HFF-Myc (cell line): Measurements from ENCODE around the gene WDR49.
"Not testable (repeated sequence)": the region's sequence is repeated elsewhere in the genome, so short reads cannot be mapped to it uniquely, and the experiment has no call there.

Experiments used
- DNase-seq: peaks from one replicate; pipeline ENCODE4 v3.0.0-alpha.2; 2011; ENCODE audit warnings: low read depth; ENCODE audit errors: extremely low read depth
- H3K4me3 ChIP-seq: replicated peaks from 2 replicates; pipeline ENCODE4 v1.5.1; 2011; ENCODE audit warnings: low read depth, mild to moderate bottlenecking, control low read depth, low read length
- TF ChIP-seq, protein P1 (sequence below): IDR thresholded peaks from 2 replicates; pipeline ENCODE4 v1.5.1; 2012; ENCODE audit warnings: mild to moderate bottlenecking, low read depth, low read length, control low read depth; ENCODE audit errors: missing control alignments

Gene WDR49

DNA sequence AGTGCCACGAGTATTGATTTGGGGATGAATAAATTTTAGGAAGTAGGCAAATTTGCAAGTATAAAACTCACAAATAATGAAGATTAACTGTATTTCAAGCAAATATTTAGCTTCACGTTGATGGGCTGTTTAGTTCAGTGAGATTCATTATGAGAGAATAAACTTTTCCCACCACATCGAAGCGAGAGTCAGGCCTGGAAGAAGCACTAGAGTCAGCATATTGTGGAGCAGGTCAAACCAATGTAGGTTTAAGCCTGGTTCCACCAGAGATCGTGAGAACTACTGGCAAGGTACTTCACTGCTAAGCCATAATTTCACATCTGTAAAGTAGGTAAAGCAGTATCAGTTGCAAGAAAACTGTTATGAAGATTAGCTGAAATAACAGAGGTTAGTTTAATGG lies 22.3 kb downstream of the WDR49 start:
- TF ChIP-seq, protein P1, sequence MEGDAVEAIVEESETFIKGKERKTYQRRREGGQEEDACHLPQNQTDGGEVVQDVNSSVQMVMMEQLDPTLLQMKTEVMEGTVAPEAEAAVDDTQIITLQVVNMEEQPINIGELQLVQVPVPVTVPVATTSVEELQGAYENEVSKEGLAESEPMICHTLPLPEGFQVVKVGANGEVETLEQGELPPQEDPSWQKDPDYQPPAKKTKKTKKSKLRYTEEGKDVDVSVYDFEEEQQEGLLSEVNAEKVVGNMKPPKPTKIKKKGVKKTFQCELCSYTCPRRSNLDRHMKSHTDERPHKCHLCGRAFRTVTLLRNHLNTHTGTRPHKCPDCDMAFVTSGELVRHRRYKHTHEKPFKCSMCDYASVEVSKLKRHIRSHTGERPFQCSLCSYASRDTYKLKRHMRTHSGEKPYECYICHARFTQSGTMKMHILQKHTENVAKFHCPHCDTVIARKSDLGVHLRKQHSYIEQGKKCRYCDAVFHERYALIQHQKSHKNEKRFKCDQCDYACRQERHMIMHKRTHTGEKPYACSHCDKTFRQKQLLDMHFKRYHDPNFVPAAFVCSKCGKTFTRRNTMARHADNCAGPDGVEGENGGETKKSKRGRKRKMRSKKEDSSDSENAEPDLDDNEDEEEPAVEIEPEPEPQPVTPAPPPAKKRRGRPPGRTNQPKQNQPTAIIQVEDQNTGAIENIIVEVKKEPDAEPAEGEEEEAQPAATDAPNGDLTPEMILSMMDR: no peak
- H3K4me3 ChIP-seq: no peak overlapping the region
- no peak for DNase-seq

- TF ChIP-seq, protein P1: no peak
- DNase-seq: no peak
- no peak overlapping the region for H3K4me3 ChIP-seq
These were observed 27.3 kb downstream of the WDR49 start for GRCh38 chr3:167626490-167626889.

- DNase-seq: no peak
- TF ChIP-seq, protein P1: no peak
- H3K4me3 ChIP-seq: no peak overlapping the region
These were observed 38.7 kb downstream of the WDR49 start for GRCh38 chr3:167615030-167615429.

- not testable (repeated sequence) for DNase-seq, H3K4me3 ChIP-seq
These were observed 39.5 kb downstream of the WDR49 start for GRCh38 chr3:167614196-167614595.

GRCh38 chr3:167611718-167612117 lies 42.0 kb downstream of the WDR49 start:
- DNase-seq: no peak
- TF ChIP-seq, protein P1: no peak
- H3K4me3 ChIP-seq: no peak overlapping the region

DNA sequence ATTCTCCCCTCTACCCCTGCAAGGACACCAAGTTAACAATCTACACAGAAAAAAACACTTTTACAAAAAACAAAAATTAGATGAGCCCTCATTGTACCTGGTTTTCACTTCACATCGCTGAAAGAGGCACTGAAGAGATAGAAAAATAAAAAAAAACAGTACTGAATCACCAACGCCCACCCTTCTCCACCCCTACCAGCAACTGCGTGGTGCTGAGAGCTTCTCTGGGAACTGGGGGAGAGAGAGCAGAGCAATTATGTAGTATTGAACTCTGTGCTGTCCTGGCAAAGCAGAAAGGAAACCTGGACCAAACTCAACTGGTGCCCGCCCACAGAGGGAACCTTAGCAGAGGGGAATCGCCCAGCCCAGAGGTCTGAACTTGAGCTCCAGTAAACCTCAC lies 44.6 kb downstream of the WDR49 start:
- no peak overlapping the region for H3K4me3 ChIP-seq
- no peak for DNase-seq
- TF ChIP-seq, protein P1: no peak

DNA sequence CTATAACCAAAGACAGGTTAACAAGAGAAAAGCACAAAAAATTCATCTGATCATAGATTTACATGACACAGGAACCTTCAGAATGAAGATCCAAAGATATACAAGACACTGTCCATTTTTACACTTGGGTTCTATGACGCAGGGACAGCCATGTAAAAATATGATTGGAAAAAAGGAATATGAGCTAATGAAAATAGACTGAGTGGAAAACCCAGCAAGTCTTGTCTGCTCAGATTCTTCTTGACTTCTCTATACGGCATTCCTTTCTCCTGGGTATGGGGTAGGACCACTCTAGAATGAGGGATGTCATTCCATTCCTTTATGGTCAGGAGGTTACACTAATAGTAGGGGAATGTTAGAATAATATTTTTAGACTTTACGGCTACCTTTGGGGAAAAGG lies 46.9 kb downstream of the WDR49 start:
- TF ChIP-seq, protein P1: no peak
- no peak for DNase-seq
- H3K4me3 ChIP-seq: no peak overlapping the region

GRCh38 chr3:167605871-167606270 lies 47.9 kb downstream of the WDR49 start:
- H3K4me3 ChIP-seq: no peak overlapping the region
- DNase-seq: no peak
- TF ChIP-seq, protein P1: no peak
